ENCODE data around the gene CENPE.

GRCh38 chr4:103104886-103105285, 93.3 kb downstream of the CENPE start:
- TF ChIP-seq CTCF (IDR thresholded peaks at IDR 0.05) (no peak), POLR2A (IDR thresholded peaks at IDR 0.05) (no peak)

Measured in uterus (tissue), 2 donors.